ENCODE data around the gene CDH3.
A peak's percentile ranks its signal among the peaks of the same experiment; 100 is the strongest.

Gene CDH3

DNA sequence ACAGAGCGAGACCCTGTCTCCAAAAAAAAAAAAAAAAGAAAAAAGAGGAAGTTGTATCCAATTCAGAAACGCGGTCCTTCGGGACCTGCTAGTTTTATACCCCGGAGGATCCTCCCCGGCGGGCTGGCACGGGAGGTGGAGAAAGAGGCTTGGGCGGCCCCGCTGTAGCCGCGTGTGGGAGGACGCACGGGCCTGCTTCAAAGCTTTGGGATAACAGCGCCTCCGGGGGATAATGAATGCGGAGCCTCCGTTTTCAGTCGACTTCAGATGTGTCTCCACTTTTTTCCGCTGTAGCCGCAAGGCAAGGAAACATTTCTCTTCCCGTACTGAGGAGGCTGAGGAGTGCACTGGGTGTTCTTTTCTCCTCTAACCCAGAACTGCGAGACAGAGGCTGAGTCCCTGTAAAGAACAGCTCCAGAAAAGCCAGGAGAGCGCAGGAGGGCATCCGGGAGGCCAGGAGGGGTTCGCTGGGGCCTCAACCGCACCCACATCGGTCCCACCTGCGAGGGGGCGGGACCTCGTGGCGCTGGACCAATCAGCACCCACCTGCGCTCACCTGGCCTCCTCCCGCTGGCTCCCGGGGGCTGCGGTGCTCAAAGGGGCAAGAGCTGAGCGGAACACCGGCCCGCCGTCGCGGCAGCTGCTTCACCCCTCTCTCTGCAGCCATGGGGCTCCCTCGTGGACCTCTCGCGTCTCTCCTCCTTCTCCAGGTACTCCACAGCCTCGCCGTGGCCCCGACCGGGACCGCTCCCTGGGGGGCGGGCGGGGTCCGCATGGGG, at the start of gene CDH3:
Gene CDH3 (plus strand): TSS at position 596 of the 779 bp plus-strand sequence. CDS start 70 bp downstream, at position 666.
- Histone ChIP-seq H3K9ac (ENCODE audit: low read depth in 1 of 2, low read length in 2 of 2) (no peak within 1 kb of the TSS), H3K27me3 (ENCODE audit: control insufficient read depth in 1 of 2, insufficient read depth in 2 of 2, low read length in 2 of 2) (peaks cover 49 to 50% of the 10 kb centered on the region in 2 donors), H3K36me3 (ENCODE audit: control insufficient read depth in 1 of 2, insufficient read depth in 2 of 2, low read length in 2 of 2) (no peaks in the 10 kb centered on the region), H3K4me3 (ENCODE audit: low read depth in 1 of 2, low read length in 2 of 2) (peak within 1 kb of the TSS; percentile 62 to 68), H3K9me3 (ENCODE audit: control insufficient read depth in 1 of 2, low read length in 2 of 2) (no peaks in the 10 kb centered on the region), H3K27ac (ENCODE audit: low read depth, low read length) (no peak within 1 kb of the TSS), H3K4me1 (ENCODE audit: control insufficient read depth in 1 of 2, insufficient read depth in 2 of 2, low read length in 2 of 2) (peaks cover 0 to 18% of the 10 kb centered on the region in 2 donors)

DNA sequence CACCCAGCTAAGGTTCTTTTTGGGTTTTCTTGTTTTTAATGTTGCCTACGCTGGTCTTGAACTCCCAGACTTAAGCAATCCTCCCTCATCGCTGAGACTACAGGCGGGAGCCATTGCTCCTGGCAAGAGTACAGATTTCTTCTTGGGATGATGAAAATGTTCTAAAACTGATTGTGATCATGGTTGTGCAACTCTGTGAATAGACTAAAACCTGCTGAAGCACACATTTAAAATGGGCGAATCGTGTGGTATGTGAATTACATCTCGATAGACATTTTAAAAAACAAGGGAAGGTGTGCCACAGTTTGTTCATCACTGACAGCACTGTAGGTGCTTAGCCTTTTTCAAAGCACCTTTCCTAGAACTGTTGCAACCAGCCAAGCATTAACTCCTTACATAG, 48.8 kb upstream of the CDH3 start:
- Histone ChIP-seq H3K4me3 (ENCODE audit: low read depth in 1 of 2, low read length in 2 of 2) (no peak overlapping the region), H3K27ac (ENCODE audit: low read depth, low read length) (no peak overlapping the region), H3K9ac (ENCODE audit: low read depth in 1 of 2, low read length in 2 of 2) (no peak overlapping the region), H3K9me3 (ENCODE audit: control insufficient read depth in 1 of 2, low read length in 2 of 2) (no peaks in the 10 kb centered on the region), H3K27me3 (ENCODE audit: control insufficient read depth in 1 of 2, insufficient read depth in 2 of 2, low read length in 2 of 2) (no peaks in the 10 kb centered on the region), H3K4me1 (ENCODE audit: control insufficient read depth in 1 of 2, insufficient read depth in 2 of 2, low read length in 2 of 2) (no peaks in the 10 kb centered on the region), H3K36me3 (ENCODE audit: control insufficient read depth in 1 of 2, insufficient read depth in 2 of 2, low read length in 2 of 2) (no peaks in the 10 kb centered on the region)

DNA sequence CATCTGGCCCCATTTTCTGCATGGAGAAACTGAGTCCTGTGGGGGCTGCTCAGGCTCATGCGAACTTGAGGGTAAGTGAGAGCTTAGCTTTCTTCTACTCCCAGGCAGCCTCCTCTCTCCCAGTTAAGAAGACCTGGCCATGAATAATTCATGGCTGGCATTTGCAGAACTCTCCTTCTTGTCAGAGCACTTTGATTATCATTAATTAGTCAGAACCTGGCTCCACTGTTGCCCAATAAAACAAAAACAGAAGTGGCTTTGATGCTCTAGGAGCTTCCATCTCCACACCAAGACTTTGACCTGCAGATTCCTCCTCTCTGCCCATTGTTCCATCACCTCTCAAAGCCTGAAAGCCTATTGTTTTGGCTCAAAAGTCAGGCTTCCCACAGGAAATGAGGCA, 45.5 kb upstream of the CDH3 start:
- Histone ChIP-seq H3K4me1 (ENCODE audit: control insufficient read depth in 1 of 2, insufficient read depth in 2 of 2, low read length in 2 of 2) (no peaks in the 10 kb centered on the region), H3K36me3 (ENCODE audit: control insufficient read depth in 1 of 2, insufficient read depth in 2 of 2, low read length in 2 of 2) (no peaks in the 10 kb centered on the region), H3K4me3 (ENCODE audit: low read depth in 1 of 2, low read length in 2 of 2) (no peak overlapping the region), H3K27me3 (ENCODE audit: control insufficient read depth in 1 of 2, insufficient read depth in 2 of 2, low read length in 2 of 2) (no peaks in the 10 kb centered on the region), H3K27ac (ENCODE audit: low read depth, low read length) (no peak overlapping the region), H3K9me3 (ENCODE audit: control insufficient read depth in 1 of 2, low read length in 2 of 2) (no peaks in the 10 kb centered on the region), H3K9ac (ENCODE audit: low read depth in 1 of 2, low read length in 2 of 2) (no peak overlapping the region)

- Histone ChIP-seq H3K27me3 (ENCODE audit: control insufficient read depth in 1 of 2, insufficient read depth in 2 of 2, low read length in 2 of 2) (no peaks in the 10 kb centered on the region), H3K27ac (ENCODE audit: low read depth, low read length) (no peak overlapping the region), H3K36me3 (ENCODE audit: control insufficient read depth in 1 of 2, insufficient read depth in 2 of 2, low read length in 2 of 2) (no peaks in the 10 kb centered on the region), H3K9ac (ENCODE audit: low read depth in 1 of 2, low read length in 2 of 2) (no peak overlapping the region), H3K4me1 (ENCODE audit: control insufficient read depth in 1 of 2, insufficient read depth in 2 of 2, low read length in 2 of 2) (no peaks in the 10 kb centered on the region), H3K9me3 (ENCODE audit: control insufficient read depth in 1 of 2, low read length in 2 of 2) (no peaks in the 10 kb centered on the region), H3K4me3 (ENCODE audit: low read depth in 1 of 2, low read length in 2 of 2) (no peak overlapping the region)
Measured at GRCh38 chr16:68605746-68606145, 39.4 kb upstream of the CDH3 start.

DNA sequence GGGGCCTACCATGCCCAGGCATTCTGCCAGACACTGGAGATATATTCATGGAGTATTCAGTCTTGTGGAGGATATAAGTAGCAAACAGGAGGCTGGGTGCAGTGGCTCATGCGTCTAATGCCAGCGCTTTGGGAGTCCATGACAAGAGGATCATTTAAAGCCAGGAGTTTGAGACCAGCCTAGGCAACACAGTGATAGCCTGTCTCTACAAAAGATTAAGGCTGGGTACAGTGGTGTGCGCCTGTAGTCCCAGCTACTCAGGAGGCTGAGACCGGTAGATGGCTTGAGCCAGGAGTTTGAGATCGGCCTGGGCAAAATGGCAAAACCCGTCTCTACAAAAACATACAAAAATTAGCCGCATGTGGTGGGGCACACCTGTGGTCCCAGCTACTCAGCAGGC, 37.7 kb upstream of the CDH3 start:
- H3K27me3 ChIP-seq (ENCODE audit: control insufficient read depth in 1 of 2, insufficient read depth in 2 of 2, low read length in 2 of 2) = no peaks in the 10 kb centered on the region
- no peak overlapping the region for H3K27ac ChIP-seq (ENCODE audit: low read depth, low read length)
- H3K9ac ChIP-seq (ENCODE audit: low read depth in 1 of 2, low read length in 2 of 2) = no peak overlapping the region
- H3K9me3 ChIP-seq (ENCODE audit: control insufficient read depth in 1 of 2, low read length in 2 of 2) = no peaks in the 10 kb centered on the region
- no peak overlapping the region for H3K4me3 ChIP-seq (ENCODE audit: low read depth in 1 of 2, low read length in 2 of 2)
- H3K36me3 ChIP-seq (ENCODE audit: control insufficient read depth in 1 of 2, insufficient read depth in 2 of 2, low read length in 2 of 2) = no peaks in the 10 kb centered on the region
- no peaks in the 10 kb centered on the region for H3K4me1 ChIP-seq (ENCODE audit: control insufficient read depth in 1 of 2, insufficient read depth in 2 of 2, low read length in 2 of 2)

DNA sequence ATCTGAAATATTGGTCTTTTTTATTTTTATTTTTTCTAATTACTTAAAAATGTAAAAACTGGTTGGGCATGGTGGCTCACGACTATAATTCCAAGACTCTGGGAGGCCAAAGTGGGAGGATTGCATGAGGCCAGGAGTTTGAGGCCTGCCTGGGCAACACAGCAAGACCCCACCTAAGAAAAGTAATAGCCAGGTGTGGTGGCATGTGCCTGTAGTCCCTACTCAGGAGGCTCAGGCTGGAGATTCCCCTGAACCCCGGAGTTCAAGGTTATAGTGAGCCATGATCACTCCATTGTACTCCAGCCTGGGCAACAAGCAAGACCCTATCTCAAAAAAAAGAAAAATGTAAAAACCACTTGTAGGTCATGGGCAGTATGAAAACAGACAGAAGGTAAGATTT, 36.8 kb upstream of the CDH3 start:
- Histone ChIP-seq H3K9ac (ENCODE audit: low read depth in 1 of 2, low read length in 2 of 2) (no peak overlapping the region), H3K4me3 (ENCODE audit: low read depth in 1 of 2, low read length in 2 of 2) (no peak overlapping the region), H3K27me3 (ENCODE audit: control insufficient read depth in 1 of 2, insufficient read depth in 2 of 2, low read length in 2 of 2) (no peaks in the 10 kb centered on the region), H3K36me3 (ENCODE audit: control insufficient read depth in 1 of 2, insufficient read depth in 2 of 2, low read length in 2 of 2) (no peaks in the 10 kb centered on the region), H3K4me1 (ENCODE audit: control insufficient read depth in 1 of 2, insufficient read depth in 2 of 2, low read length in 2 of 2) (no peaks in the 10 kb centered on the region), H3K27ac (ENCODE audit: low read depth, low read length) (no peak overlapping the region), H3K9me3 (ENCODE audit: control insufficient read depth in 1 of 2, low read length in 2 of 2) (peaks cover 0 to under 1% of the 10 kb centered on the region in 2 donors)

GRCh38 chr16:68612996-68613395, 32.1 kb upstream of the CDH3 start:
- Histone ChIP-seq H3K27ac (ENCODE audit: low read depth, low read length) (no peak overlapping the region), H3K36me3 (ENCODE audit: control insufficient read depth in 1 of 2, insufficient read depth in 2 of 2, low read length in 2 of 2) (no peaks in the 10 kb centered on the region), H3K9ac (ENCODE audit: low read depth in 1 of 2, low read length in 2 of 2) (no peak overlapping the region), H3K9me3 (ENCODE audit: control insufficient read depth in 1 of 2, low read length in 2 of 2) (peaks cover 0 to 9% of the 10 kb centered on the region in 2 donors), H3K27me3 (ENCODE audit: control insufficient read depth in 1 of 2, insufficient read depth in 2 of 2, low read length in 2 of 2) (no peaks in the 10 kb centered on the region), H3K4me1 (ENCODE audit: control insufficient read depth in 1 of 2, insufficient read depth in 2 of 2, low read length in 2 of 2) (no peaks in the 10 kb centered on the region), H3K4me3 (ENCODE audit: low read depth in 1 of 2, low read length in 2 of 2) (no peak overlapping the region)

DNA sequence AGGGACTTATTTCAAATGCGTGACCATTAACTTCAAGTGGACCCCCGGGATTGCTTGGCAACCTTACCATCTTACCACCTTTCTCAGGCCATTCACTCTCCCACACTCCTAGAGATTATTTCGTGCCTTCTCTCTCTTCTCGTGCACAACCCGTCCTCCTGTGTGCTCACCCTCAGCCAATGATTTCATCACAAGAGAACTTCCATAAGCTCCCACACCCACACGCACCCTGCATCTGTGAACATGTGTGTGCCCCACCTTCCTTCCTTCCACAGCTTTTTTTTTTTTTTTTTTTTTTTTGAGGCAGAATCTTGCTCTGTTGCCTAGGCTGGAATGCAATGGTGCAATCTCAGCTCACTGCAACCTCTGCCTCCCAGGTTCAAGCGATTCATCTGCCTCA, 27.4 kb upstream of the CDH3 start:
- H3K27me3 ChIP-seq (ENCODE audit: control insufficient read depth in 1 of 2, insufficient read depth in 2 of 2, low read length in 2 of 2) = no peaks in the 10 kb centered on the region
- no peak overlapping the region for H3K9ac ChIP-seq (ENCODE audit: low read depth in 1 of 2, low read length in 2 of 2)
- H3K9me3 ChIP-seq (ENCODE audit: control insufficient read depth in 1 of 2, low read length in 2 of 2) = peaks cover 0 to 9% of the 10 kb centered on the region in 2 donors
- H3K4me3 ChIP-seq (ENCODE audit: low read depth in 1 of 2, low read length in 2 of 2) = no peak overlapping the region
- H3K4me1 ChIP-seq (ENCODE audit: control insufficient read depth in 1 of 2, insufficient read depth in 2 of 2, low read length in 2 of 2) = no peaks in the 10 kb centered on the region
- H3K36me3 ChIP-seq (ENCODE audit: control insufficient read depth in 1 of 2, insufficient read depth in 2 of 2, low read length in 2 of 2) = no peaks in the 10 kb centered on the region
- no peak overlapping the region for H3K27ac ChIP-seq (ENCODE audit: low read depth, low read length)

GRCh38 chr16:68626557-68626956, 18.6 kb upstream of the CDH3 start:
- H3K4me1 ChIP-seq (ENCODE audit: control insufficient read depth in 1 of 2, insufficient read depth in 2 of 2, low read length in 2 of 2) = no peaks in the 10 kb centered on the region
- H3K9ac ChIP-seq (ENCODE audit: low read depth in 1 of 2, low read length in 2 of 2) = no peak overlapping the region
- H3K4me3 ChIP-seq (ENCODE audit: low read depth in 1 of 2, low read length in 2 of 2) = no peak overlapping the region
- no peaks in the 10 kb centered on the region for H3K27me3 ChIP-seq (ENCODE audit: control insufficient read depth in 1 of 2, insufficient read depth in 2 of 2, low read length in 2 of 2)
- no peaks in the 10 kb centered on the region for H3K9me3 ChIP-seq (ENCODE audit: control insufficient read depth in 1 of 2, low read length in 2 of 2)
- no peaks in the 10 kb centered on the region for H3K36me3 ChIP-seq (ENCODE audit: control insufficient read depth in 1 of 2, insufficient read depth in 2 of 2, low read length in 2 of 2)
- H3K27ac ChIP-seq (ENCODE audit: low read depth, low read length) = no peak overlapping the region

GRCh38 chr16:68627951-68628425, 17.1 kb upstream of the CDH3 start:
- Histone ChIP-seq H3K27ac (ENCODE audit: low read depth, low read length) (no peak overlapping the region), H3K4me3 (ENCODE audit: low read depth in 1 of 2, low read length in 2 of 2) (no peak overlapping the region), H3K9me3 (ENCODE audit: control insufficient read depth in 1 of 2, low read length in 2 of 2) (no peaks in the 10 kb centered on the region), H3K36me3 (ENCODE audit: control insufficient read depth in 1 of 2, insufficient read depth in 2 of 2, low read length in 2 of 2) (no peaks in the 10 kb centered on the region), H3K27me3 (ENCODE audit: control insufficient read depth in 1 of 2, insufficient read depth in 2 of 2, low read length in 2 of 2) (no peaks in the 10 kb centered on the region), H3K9ac (ENCODE audit: low read depth in 1 of 2, low read length in 2 of 2) (no peak overlapping the region), H3K4me1 (ENCODE audit: control insufficient read depth in 1 of 2, insufficient read depth in 2 of 2, low read length in 2 of 2) (no peaks in the 10 kb centered on the region)

All from duodenal mucosa (tissue), 2 donors.